GM12878 (cell line): ENCODE data around the gene CHCHD6.

Experiments
- ASH2L ChIP-seq: fragments of 300-600, 200-600 bp; sonication (generic); IDR thresholded peaks from 2 replicates; pipeline ENCODE4 v1.6.1; 2017; ENCODE audit warnings: low read depth, mild to moderate bottlenecking, borderline replicate concordance
- CTCF ChIP-seq, 3 experiments: IDR thresholded peaks in 2 of 3; conservative IDR thresholded peaks in 1 of 3; 2 replicates each; pipeline ENCODE4 v1.5.1; 2011; ENCODE audit warnings: low read depth in 3 of 3, low read length in 3 of 3, mild to moderate bottlenecking in 3 of 3, control low read depth in 2 of 3, moderate library complexity in 2 of 3, inconsistent platforms in 1 of 3, mixed read lengths in 1 of 3; ENCODE audit not compliant: control insufficient read depth in 2 of 3, insufficient read depth in 1 of 3; ENCODE audit errors: extremely low read depth in 1 of 3
- ETV6 ChIP-seq, 2 experiments: fragments of 450-650 bp in 1 of 2; IDR thresholded peaks in 1 of 2; conservative IDR thresholded peaks in 1 of 2; 2 replicates each; pipeline ENCODE4 v1.6.1; 2014; ENCODE audit warnings: antibody characterized with exemption in 1 of 2, borderline replicate concordance in 1 of 2, low read depth in 1 of 2, mild to moderate bottlenecking in 1 of 2, moderate library complexity in 1 of 2
- FOXK2 ChIP-seq: fragments of 450-650 bp; IDR thresholded peaks from 2 replicates; pipeline ENCODE4 v1.6.1; 2017; ENCODE audit warnings: mild to moderate bottlenecking, moderate library complexity
- REST ChIP-seq: IDR thresholded peaks from 2 replicates; pipeline ENCODE4 v1.6.1; 2012; ENCODE audit warnings: mild to moderate bottlenecking, low read depth, low read length
- SUPT20H ChIP-seq: IDR thresholded peaks from 2 replicates; pipeline ENCODE4 v1.6.1; 2011; ENCODE audit warnings: low read depth, mild to moderate bottlenecking, low read length, moderate library complexity, borderline replicate concordance; ENCODE audit not compliant: control insufficient read depth
- TAF1 ChIP-seq: IDR thresholded peaks from 2 replicates; pipeline ENCODE4 v1.6.1; 2011; ENCODE audit warnings: mild to moderate bottlenecking, low read depth, low read length, borderline replicate concordance
- YY1 ChIP-seq: IDR thresholded peaks from 2 replicates; pipeline ENCODE4 v1.6.1; 2011; ENCODE audit warnings: low read depth, mild to moderate bottlenecking, low read length
- ZSCAN29 ChIP-seq: fragments of 450-650 bp; IDR thresholded peaks from 2 replicates; pipeline ENCODE4 v1.6.1; 2017; ENCODE audit warnings: mild to moderate bottlenecking, moderate library complexity

- TF ChIP-seq CTCF (IDR thresholded peaks at IDR 0.05 in 2 of 3, conservative IDR thresholded peaks at IDR 0.05 in 1 of 3; ENCODE audit: control insufficient read depth in 2 of 3, extremely low read depth in 1 of 3, insufficient read depth in 1 of 3, low read depth in 3 of 3, low read length in 3 of 3) = no peak
- TF ChIP-seq REST = no peak
- no peak for TF ChIP-seq FOXK2
- TF ChIP-seq SUPT20H = no peak
- TF ChIP-seq ZSCAN29 = no peak
- no peak for TF ChIP-seq YY1
- TF ChIP-seq TAF1 = no peak
- TF ChIP-seq ASH2L = no peak
- no peak for TF ChIP-seq ETV6 (conservative IDR thresholded peaks at IDR 0.05 in 1 of 2, IDR thresholded peaks at IDR 0.05 in 1 of 2; ENCODE audit: borderline replicate concordance in 1 of 2, low read depth in 1 of 2)
These were observed 256.0 kb downstream of the CHCHD6 start for GRCh38 chr3:126959921-126960603.
